Retinal pigment epithelial cell (primary cell): ENCODE data around the gene TMEM164.
A peak's percentile ranks its signal among the peaks of the same experiment; 100 is the strongest.

Experiments used
- DNase-seq: peaks from one replicate; pipeline ENCODE4 v3.0.0-alpha.2; 2010; ENCODE audit warnings: low read depth
- H3K4me3 ChIP-seq: 2 replicates; pipeline ENCODE4 v1.5.1; 2011; ENCODE audit warnings: mild to moderate bottlenecking, low read length, control low read depth, moderate library complexity
- TF ChIP-seq, protein P1 (sequence below): conservative IDR thresholded peaks from 2 replicates; pipeline ENCODE4 v1.5.1; 2011; ENCODE audit warnings: low read depth, low read length, control low read depth, inconsistent platforms

TMEM164 gene

DNA sequence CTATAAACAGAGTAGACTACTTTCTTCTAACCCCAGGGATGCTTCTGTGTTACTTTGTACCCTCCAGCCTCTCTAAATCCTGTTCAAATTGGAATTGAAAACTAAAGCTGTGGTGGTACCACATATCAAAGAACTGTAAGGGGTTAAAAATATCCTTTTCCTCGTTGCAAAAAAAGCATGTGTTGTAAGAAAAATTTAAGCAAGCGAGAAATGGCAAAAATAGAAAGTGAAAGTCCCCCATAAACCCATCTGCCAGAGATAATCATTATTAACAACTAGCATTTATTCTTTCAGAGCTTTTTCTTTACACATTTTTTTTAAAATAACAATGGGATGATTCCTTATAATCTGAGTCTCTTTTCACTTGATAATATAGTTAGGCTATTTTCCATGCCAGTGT, 40.6 kb downstream of the TMEM164 start:
- H3K4me3 ChIP-seq, result no peak overlapping the region
- DNase-seq, result no peak
- TF ChIP-seq, protein P1, sequence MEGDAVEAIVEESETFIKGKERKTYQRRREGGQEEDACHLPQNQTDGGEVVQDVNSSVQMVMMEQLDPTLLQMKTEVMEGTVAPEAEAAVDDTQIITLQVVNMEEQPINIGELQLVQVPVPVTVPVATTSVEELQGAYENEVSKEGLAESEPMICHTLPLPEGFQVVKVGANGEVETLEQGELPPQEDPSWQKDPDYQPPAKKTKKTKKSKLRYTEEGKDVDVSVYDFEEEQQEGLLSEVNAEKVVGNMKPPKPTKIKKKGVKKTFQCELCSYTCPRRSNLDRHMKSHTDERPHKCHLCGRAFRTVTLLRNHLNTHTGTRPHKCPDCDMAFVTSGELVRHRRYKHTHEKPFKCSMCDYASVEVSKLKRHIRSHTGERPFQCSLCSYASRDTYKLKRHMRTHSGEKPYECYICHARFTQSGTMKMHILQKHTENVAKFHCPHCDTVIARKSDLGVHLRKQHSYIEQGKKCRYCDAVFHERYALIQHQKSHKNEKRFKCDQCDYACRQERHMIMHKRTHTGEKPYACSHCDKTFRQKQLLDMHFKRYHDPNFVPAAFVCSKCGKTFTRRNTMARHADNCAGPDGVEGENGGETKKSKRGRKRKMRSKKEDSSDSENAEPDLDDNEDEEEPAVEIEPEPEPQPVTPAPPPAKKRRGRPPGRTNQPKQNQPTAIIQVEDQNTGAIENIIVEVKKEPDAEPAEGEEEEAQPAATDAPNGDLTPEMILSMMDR, result no peak

DNA sequence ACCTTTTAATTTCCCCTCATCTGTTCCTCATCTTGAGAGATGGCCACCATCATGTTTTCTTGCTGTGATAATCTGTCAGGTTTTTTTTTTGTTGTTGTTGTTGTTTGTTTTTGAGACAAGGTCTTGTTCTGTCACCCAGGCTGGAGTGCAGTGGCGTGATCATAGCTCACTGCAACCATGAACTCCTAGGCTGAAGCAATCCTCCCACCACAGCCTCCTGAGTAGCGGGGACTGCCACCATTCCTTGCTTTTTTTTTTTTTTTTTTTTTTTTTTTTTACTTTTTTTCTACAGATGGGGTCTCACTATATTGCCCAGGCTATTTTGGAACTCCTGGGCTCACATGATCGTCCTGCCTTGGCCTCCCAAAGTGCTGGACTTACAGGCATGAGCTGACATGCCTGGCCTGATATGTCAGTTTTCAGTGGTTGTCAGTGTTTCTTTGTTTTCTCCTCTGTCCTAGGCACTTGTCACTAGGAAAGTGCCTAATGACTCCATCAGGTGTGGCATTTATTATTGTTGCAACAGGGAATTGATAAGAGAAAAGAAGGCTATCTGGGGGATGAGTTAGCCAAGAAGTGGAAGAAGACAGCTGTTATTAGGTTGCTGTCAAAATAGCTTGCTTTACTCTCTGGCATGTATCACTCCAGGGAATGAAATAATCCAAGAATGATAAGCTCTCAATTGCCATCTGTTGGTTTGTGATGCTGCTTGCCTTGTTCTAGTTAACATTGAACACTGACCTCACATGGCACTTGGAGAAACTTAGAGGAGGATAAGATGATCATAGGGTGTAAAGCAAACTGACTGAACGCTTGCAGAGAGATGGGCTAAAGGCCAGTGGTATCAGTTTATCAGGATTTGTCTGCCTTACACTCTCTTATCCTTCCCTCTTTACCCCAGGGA, 41.7 kb downstream of the TMEM164 start:
- DNase-seq, result no peak
- TF ChIP-seq, protein P1, result no peak
- no peak overlapping the region for H3K4me3 ChIP-seq

DNA sequence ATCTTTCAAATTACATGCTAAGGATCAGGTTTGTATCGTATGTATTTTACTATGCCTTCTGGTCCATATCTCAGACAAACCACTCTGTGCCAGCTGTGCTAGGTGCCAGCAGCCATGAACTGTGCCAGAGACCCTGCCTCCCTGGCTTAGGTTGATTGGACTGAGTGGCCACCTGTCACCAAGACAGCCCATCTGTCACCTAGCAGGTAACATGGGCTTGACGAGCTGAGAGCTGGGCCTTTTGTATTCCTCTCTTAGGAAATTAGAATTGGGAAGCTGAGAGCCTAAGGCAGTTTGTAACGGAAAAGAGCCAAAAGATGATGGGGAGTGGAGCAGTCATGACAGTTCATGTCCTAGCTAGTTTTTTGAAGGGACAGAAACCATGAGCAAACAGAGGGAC, 42.5 kb downstream of the TMEM164 start:
- DNase-seq, result no peak
- TF ChIP-seq, protein P1, result no peak
- H3K4me3 ChIP-seq, result no peak overlapping the region

DNA sequence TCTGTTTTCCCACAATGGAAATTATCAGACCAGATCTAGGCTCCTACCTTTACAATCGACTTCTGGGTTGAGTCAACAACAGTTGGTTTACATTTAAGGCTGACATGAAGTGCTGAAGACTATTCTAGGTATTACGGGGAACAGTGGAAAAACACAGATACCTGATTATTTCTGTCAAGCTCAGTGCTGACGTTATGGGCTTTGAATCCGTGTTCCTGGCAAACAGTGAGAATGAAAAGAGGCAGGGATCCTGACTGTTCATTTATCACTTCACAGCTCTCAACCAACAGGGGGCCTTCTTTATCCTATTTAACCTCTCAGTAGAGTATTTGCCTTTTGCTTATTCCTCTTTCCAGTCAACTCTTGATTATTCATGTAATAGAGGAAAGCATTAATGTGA, 43.1 kb downstream of the TMEM164 start:
- TF ChIP-seq, protein P1, result peak; percentile 18
- DNase-seq, result no peak
- H3K4me3 ChIP-seq, result no peak overlapping the region

DNA sequence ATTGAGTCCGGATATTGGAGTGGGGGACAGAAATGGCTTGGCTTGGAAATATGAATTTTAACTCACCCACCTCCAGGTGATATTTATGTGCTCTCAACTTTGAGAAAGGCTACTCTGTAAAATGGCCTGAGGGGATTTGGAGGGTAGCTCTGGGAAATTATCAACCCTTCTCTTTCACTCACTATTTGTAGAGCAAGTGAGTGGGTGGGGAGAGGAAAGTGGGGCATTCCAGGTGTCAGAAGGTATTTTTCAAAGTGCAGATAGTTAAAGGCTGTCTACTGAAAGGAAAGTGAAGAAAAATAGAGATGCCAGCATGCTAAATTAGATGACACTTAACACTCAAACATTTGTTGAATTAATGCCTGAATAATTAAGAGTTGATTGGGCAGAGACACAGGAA, 44.1 kb downstream of the TMEM164 start:
- TF ChIP-seq, protein P1, result no peak
- DNase-seq, result no peak
- no peak overlapping the region for H3K4me3 ChIP-seq

DNA sequence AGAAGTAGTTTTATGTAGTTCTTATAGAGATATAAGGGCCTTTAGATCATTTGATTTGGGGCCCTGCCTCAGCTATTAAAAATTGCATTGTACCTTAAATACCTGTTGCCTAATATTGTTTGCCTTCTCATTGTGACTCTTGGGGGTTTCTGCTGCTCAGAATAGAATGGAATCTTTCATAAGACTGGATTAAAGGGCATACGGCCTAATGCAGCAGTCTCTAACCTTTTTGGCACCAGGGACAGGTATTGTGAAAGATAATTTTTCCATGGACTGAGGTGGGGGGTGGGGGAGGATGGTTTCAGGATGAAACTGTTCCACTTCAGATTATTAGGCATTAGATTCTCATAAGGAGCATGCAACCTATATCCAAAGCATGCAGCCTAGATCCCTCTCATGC, 46.2 kb downstream of the TMEM164 start:
- TF ChIP-seq, protein P1, result no peak
- no peak overlapping the region for H3K4me3 ChIP-seq
- no peak for DNase-seq

DNA sequence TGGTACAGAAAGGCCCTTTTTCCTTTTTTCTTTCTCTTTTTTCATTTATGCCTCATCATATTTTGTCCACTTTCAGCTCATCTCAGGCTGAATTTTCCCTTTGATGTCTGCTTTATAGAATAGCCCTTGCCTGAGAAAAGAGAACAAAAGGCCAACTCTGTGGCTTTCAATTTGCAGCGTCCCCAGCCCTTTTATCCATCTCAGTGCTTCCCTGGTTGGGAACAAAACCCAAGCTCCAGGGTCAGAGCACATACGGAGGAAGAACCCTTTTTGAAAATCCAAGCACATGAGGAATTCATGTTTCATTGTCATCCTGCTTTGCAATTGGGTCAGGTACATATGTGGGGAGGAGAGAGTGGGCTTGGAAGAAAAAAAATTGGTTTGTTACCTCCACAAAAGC, 47.5 kb downstream of the TMEM164 start:
- TF ChIP-seq, protein P1, result no peak
- DNase-seq, result no peak
- H3K4me3 ChIP-seq, result no peak overlapping the region
